Skin of body (tissue), 1 donor: ENCODE measurements around the gene PSMD7. TPM values are rescaled to one million over a fixed set of nuclear protein-coding genes. Genes with fewer than 3 reads are reported as not detected.

Experiments used
- total RNA-seq: library from RNA; depleted of rRNA; stranded (reverse); fragments of >200 nt; gene quantifications from one replicate; pipeline ENCODE4 v1.2.3, GENCODE V29; 2014

Gene PSMD7
- total RNA-seq, 1 donor from 2014 or later: 49.2 TPM

Other genes with a start within 250 kb of the PSMD7 start
- gene NPIPB15, start 79.5 kb downstream of the PSMD7 start, total RNA-seq: 3.5 TPM
- gene CLEC18B, start 124.7 kb downstream of the PSMD7 start, total RNA-seq: 0.59 TPM